ACHN (cell line): ENCODE data around the gene DOCK6.

Source experiments
- DNase-seq: peaks from one replicate; pipeline ENCODE4 v3.0.0-alpha.2; 2015
- in situ Hi-C: cut with HindIII; loops from 2 replicates; pipeline ENCODE4 v1.10.0; 2017; ENCODE audit warnings: low sequenced_read_pairs, low pct_ligation_motif_present, low pct_unique_long_range_greater_than_20kb

Gene DOCK6, protein sequence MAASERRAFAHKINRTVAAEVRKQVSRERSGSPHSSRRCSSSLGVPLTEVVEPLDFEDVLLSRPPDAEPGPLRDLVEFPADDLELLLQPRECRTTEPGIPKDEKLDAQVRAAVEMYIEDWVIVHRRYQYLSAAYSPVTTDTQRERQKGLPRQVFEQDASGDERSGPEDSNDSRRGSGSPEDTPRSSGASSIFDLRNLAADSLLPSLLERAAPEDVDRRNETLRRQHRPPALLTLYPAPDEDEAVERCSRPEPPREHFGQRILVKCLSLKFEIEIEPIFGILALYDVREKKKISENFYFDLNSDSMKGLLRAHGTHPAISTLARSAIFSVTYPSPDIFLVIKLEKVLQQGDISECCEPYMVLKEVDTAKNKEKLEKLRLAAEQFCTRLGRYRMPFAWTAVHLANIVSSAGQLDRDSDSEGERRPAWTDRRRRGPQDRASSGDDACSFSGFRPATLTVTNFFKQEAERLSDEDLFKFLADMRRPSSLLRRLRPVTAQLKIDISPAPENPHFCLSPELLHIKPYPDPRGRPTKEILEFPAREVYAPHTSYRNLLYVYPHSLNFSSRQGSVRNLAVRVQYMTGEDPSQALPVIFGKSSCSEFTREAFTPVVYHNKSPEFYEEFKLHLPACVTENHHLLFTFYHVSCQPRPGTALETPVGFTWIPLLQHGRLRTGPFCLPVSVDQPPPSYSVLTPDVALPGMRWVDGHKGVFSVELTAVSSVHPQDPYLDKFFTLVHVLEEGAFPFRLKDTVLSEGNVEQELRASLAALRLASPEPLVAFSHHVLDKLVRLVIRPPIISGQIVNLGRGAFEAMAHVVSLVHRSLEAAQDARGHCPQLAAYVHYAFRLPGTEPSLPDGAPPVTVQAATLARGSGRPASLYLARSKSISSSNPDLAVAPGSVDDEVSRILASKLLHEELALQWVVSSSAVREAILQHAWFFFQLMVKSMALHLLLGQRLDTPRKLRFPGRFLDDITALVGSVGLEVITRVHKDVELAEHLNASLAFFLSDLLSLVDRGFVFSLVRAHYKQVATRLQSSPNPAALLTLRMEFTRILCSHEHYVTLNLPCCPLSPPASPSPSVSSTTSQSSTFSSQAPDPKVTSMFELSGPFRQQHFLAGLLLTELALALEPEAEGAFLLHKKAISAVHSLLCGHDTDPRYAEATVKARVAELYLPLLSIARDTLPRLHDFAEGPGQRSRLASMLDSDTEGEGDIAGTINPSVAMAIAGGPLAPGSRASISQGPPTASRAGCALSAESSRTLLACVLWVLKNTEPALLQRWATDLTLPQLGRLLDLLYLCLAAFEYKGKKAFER (N-terminal part only)

DNA sequence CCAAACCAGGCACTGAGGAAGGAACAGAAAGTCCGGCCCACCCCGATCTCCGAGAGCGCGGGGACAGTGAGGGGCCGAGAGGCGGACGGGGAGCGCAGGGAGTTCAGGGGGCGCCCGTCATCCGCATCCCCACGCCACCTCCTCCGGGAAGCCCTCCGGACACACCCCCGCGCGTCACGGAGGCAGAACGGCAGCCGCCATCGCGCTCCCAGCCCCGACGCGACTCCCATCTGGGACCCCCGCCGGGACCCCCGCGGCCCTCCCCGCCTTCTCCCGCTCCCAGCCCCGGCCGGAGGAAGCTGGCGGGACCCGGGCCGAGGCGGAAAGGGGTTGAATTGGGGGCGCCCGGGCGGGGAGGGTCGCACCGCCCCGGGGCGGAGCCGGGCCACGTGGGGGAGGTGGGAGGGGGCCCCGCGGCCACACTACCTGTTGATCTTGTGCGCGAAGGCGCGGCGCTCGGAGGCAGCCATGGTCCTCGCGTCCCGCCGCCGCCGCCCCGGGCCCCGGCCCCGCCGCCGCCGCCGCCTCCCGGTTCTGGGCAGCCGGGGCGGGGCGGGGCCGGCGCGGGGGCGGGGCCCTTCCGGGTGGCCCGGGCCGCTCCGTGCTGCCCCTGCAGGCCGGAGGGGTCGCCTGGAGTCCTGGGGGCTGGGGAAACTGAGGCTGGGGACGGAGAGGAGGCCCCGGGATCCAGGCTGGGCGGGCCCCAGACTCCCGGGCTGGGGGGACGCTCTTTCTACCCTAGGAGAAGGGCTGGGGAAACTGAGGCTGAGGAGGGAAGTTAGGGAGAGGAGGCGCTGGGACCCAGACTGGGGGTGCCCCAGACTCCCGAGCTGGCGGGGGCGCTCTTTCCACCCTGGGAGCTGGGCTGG is at the start of gene DOCK6:
Gene DOCK6, minus strand, starts transcription at position 554 of the 869 bp plus-strand sequence. Its CDS starts 84 bp downstream, at position 470.
- in situ Hi-C loops, result no loop called here
- DNase-seq, result peak; percentile 42

DNA sequence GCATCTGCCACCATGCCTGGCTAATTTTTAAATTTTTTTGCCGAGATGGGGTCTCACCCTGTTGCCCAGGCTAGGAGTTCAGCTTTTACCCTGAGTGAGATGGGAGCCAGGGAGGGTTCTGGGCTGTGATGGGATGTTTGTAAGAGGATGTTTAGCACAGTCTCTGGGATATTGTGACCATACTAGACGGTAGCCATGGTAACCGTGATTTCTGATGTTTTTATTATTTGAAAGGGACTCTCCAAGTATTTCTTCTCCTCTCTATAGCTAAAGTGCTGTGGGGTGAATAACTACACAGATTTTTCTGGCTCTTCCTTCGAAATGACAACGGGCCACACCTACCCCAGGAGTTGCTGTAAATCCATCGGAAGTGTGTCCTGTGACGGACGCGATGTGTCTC is 44.0 kb upstream of the DOCK6 start:
- in situ Hi-C loops, result no loop called here
- no peak for DNase-seq

DNA sequence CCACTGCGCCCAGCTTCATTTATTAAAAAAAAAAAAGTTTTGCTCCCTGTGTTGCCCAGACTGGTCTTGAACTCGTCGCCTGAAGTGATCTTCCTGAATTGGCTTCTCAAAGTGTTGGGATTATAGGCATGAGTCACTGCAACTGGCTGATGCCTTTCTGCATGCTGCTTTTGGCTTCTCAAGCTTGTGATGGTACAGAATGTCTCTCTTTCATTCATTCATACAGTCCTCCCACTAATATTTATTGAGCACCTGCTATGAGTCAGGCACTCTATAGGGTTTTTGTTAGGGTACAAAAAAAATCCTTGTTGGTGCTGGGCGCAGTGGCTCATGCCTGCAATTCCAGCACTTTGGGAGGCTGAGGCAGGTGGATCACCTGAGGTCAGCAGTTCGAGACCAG is 42.6 kb upstream of the DOCK6 start:
- no peak for DNase-seq
- in situ Hi-C loops, result no loop called here

DNA sequence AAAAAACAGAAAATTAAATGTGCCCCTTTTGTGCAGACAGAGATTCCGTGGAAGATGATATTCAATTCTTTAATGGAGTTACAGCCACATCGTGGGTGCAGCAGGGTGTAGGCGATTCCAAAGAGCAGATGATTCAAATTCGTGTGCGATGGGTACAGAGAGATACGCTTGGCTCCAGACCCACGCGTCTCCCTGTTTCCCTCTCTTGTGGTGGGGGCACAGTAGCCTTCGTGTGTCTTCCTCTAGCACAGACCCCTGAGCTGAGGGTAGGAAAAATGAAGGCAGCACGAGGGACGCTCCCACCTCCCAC is 38.4 kb upstream of the DOCK6 start:
- in situ Hi-C loops, result no loop called here
- no peak for DNase-seq

DNA sequence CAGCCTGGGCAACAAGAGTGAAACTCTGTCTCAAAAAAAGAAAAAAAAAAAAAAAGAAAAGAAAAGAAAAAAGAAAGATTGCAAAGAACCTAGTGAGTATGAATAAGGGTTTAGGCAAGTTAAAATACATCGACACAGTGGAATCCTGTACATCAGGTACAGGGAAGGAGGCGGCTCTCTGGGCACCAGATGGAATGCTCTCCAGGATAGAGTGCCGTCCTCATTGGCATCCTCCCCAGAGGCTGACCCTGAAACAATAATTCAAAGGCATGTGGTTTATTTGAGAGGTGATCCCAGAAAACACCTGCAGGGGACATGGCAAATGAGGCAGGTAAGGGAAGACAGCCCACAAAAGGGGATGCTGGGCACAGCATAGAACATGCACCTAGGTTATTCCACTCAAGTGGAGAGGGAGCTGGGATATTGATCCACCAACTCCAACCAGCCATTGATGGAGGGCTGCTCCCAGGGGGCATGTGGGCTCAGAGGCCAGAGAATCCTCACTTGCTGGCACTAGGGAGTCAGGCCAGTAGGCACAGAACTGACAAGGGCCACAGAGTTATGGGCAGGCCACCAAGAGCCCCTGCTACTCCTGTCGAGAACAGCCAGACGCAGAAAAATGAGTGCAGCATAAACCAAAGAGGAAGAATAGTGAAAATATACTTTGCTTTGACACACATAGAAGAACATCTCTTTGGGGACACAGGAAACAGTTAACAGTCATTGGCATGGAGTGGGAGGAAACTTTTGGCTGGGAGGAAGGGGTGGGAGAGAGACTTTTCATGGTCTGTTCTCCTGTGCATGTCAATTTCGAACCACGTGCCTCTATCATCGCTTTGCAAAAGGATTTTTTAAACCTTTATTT is 37.9 kb upstream of the DOCK6 start:
- DNase-seq, result no peak
- in situ Hi-C loops, result no loop called here

DNA sequence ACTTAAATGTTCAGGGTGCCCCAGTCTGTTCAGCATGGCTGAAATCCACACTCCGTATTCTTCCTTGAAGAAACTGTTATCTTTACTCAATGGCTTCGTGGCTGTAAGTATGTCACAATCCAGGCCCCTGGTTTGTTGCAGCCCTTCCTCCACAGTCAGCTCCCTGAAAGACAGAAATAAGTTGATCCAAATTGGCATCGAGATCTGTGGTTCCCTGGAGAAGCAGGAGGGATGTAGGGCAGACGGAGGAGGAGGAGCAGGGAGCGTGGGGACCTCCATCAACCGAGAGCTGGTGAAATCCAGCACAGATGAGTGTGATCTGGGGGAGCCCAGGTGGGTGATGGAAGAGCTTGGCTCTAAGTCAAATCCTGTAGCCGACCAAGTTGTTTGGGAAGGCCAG is 33.9 kb upstream of the DOCK6 start:
- no peak for DNase-seq
- in situ Hi-C loops, result no loop called here

DNA sequence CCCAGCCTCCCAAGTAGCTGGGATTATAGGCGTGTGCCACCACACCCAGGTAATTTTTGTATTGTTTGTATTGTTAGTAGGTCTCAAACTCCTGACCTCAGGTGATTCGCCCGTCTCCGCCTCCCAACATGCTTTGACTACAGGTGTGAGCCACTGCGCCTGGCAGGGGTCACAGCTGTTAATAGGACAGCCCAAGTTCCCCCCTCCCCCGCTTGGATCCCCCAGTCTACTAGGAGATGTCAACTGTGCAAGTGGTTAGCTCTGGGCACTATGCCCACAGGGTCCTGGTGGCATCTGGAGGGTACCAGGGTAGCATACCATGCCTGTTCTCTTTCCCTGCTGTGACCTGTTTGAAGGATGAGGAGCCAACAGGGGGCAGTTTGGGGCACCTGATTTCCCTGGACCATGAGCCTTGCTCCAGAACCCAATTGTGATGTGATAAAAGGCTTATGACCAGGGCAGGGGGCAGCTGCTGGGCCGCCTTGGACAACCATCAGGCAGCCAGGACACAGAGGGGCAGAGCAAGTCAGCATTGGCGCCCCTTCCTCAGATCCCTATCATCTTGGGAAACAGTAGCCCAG is 33.4 kb upstream of the DOCK6 start, which contains the start of gene TSPAN16:
Gene TSPAN16, plus strand, starts transcription at position 496 of the 581 bp plus-strand sequence. CDS start 138 bp downstream, outside the sequence.
- no peak for DNase-seq
- in situ Hi-C loops, result no loop called here

DNA sequence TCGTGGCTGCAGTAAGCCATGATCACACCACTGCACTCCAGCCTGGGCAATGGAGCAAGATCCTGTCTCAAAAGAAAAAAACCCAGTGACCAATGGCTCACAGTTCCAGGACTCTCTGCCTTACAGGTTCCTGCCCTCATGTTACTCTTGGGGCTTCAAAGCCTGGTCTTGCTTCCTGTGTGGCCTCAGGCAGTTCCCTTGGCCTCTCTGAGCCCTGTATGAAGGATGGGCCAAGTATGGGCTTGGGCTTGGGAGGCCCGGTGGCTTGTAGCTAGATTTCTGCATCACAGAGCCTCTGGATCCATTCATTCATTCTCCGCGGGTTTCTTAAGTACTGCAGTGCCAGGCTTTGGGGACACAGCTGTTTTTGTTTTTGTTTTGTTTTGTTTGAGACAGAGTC is 32.9 kb upstream of the DOCK6 start:
- DNase-seq, result no peak
- in situ Hi-C loops, result no loop called here

DNA sequence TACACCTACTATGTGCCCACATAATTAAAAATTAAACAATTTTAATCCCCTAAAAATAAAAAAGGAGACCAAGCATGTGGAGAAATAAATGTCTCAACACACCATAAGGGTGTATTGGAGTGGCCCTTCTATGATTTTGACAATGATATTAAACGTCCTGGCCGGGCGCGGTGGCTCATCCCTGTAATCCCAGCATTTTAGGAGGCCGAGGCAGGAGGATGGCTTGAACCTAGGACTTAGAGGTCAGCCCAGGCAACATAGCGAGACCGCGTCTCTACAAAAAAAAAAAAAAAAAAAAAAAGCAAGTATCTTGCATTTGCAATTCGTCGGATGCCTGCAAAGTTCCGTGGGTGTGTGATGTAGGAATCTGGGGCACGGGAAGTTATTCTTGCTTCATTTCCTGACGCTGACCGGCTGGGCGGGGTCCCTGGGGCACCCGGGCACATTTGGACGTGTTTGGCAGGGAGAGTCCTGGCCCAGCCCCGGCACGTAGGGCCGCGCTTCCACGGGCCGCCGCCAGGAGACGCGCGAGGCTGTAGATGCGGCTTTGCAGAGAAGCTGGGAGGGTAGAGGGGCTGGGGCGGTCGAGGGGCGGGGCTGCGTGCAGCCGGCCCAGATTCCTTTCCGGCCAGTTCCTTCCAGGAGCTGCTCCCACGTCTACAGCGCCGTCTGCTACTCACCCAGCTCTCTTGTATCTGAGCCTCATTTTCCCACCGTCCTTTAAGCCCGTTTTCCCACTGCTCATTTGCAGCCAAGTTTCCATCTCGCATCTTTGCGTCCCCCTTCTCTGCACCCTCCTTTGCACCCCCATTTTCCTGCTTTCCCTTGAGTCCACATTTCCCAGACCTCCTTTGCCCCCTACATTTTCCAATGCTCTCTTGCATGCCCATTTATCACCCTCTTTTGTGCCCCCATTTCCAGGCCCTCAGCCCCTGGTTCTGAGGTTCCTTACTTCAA is 31.4 kb upstream of the DOCK6 start:
- peak; percentile 88 for DNase-seq
- in situ Hi-C loops, result no loop called here

DNA sequence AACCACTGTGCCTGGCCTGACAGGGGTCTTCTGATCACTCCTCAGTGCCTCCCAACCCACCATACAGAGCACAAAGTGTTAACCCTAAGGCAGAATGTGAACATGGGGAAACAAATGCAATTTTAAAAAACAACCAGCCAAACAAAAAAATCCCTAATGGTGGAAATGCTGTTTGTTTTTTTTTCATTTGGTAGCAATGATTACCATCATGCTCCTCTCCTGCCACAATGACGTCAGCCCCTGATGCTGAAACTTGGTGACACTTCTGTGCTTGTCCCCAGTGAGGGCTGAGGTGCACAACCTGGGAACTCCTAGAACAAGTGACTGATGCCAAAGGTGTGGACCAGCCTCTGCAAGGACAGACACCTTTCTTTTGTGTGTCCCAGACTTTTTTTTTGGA is 29.7 kb upstream of the DOCK6 start:
- DNase-seq, result no peak
- in situ Hi-C loops, result no loop called here

DNA sequence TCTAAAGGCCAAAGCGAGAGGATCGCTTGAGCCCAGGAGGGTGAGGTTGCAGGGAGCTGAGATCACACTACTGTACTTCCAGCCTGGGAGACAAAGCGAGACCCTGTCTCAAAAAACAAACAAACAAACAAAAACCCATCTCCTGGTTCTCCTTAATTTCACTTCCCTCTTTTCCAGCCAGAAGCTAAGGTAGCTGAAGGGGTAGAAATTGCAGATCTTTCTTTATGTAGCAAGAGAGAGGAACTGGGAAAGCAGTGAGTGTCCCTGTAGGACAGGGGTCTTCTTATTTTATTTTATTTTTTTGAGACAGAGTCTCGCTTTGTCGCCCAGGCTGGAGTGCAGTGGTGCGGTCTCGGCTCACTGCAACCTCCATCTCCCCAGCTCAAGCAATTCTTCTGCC is 29.1 kb upstream of the DOCK6 start:
- no peak for DNase-seq
- in situ Hi-C loops, result no loop called here

DNA sequence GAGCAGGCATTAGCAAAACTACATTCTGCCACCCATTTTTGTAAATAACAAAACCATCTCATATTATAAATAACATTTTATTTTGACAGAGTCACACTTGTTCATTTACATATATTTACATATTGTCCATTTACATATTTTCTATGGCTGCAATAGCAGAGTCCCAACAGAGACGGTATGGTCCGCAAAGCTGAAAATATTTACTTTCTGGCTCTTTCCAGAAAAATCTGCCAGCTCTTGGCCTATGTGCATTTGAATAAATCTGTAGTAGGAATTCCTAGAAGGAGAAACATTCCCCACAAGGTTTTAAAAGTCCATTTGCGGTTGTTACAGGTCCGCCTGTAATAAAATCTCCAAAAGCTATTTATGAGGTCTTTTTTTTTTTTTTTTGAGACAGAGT is 27.9 kb upstream of the DOCK6 start:
- in situ Hi-C loops, result no loop called here
- no peak for DNase-seq

DNA sequence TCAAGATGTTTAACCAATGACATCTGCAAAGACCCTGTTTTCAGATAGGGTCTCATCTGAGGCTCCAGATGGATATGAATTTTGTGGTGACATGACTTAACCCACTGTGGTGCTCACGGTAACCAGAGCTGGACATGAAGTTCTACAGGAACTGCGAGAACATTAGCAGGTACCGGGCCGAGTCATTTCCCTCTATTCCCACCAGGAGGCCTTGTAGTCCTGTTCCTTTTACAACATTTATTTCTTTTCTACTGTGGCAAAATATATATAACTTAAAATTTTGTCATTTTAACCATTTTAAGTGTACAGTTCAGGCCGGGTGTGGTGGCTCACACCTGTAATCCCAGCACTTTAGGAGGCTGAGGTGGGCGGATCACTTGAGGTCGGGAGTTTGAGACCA is 26.0 kb upstream of the DOCK6 start:
- in situ Hi-C loops, result no loop called here

DNA sequence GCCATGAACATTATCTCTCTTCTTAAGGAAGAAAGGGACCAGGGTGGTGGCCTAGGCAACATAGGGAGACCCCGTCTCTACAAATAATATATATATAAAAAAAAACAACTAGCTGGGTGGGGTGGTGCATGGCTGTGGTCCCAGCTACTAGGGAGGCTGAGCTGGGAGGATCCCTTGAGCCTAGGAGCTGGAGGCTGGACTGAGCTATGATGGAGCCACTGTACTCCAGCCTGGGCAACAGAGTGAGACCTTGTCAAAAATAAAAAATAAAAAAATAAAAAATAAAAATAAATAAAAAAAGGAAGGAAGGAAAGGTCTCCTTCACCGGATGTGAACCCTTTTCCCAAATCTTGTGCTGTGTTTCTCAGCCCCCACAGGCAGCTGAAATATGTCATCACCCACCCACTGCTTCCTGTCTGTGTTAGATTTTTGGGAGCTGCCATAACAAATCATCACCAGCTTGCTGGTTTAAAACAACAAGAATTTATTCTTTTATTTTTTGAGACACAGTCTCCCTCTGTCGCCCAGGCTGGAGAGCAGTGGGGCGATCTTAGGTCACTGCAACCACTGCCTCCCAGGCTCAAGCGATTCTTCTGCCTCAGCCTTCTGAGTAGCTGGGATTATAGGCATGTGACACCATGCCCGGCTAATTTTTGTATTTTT is 24.1 kb upstream of the DOCK6 start:
- in situ Hi-C loops, result no loop called here
- DNase-seq, result no peak

More for the DNA sequence above, 26.0 kb upstream of the DOCK6 start:
- peak; percentile 13 for DNase-seq

DNA sequence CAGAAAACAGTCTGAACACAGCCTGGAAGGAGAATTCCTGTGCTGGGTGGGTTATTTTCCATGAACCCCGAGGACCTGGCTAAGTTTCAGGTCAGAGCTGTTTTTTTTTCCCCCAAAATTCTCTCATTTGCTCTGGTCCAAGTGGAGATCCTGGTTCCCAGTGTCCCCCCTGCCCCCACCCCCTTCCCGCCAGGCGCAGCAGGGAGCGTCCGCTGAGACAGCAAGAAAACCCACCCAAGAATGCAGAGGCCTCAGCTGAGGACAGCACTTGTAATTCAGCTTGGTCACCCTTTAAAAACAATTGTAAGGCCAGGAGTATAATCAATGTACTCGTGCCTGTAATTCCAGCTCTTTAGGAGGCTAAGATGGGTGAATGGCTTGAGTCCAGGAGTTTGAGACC is 22.2 kb upstream of the DOCK6 start:
- in situ Hi-C loops, result no loop called here

More for the DNA sequence above, 22.2 kb upstream of the DOCK6 start:
- DNase-seq, result no peak
